Ovary (tissue), 3 donors: ENCODE measurements around the gene ITLN2.

Source experiments
- CTCF ChIP-seq, 3 donors: fragments of 450-650 bp in 2 of 3; fragments of 200-600 bp in 1 of 3; IDR thresholded peaks; one replicate each; pipeline versions ENCODE4 v1.5.1 to v1.8.0; 2016 to 2022; ENCODE audit warnings: antibody characterized with exemption in 3 of 3, mild to moderate bottlenecking in 1 of 3
- EP300 ChIP-seq: sonication (generic); formaldehyde crosslinking; IDR thresholded peaks from one replicate; pipeline ENCODE4 v1.6.1; 2017; ENCODE audit warnings: antibody characterized with exemption
- POLR2A ChIP-seq: fragments of 450-650 bp; IDR thresholded peaks from one replicate; pipeline ENCODE4 v1.6.1; 2017; ENCODE audit warnings: antibody characterized with exemption, mild to moderate bottlenecking, moderate library complexity
- donor health status: DM: no; HTN: no; CAD: no.

GRCh38 chr1:160978510-160978927 is 23.9 kb upstream of the ITLN2 start:
- no peak for TF ChIP-seq CTCF (IDR thresholded peaks at IDR 0.05)
- TF ChIP-seq POLR2A = no peak
- TF ChIP-seq EP300 = no peak
